IMR-90 (cell line): ENCODE data around the gene PTS. TPM values are rescaled to one million over a fixed set of nuclear protein-coding genes. Genes with fewer than 3 reads are reported as not detected.
A peak's percentile ranks its signal among the peaks of the same experiment; 100 is the strongest.

Experiments used
- ATAC-seq: fragments of 200-7000 bp; cut with Tn5 transposase; 2 replicates; pipeline ENCODE4 v1.9.1; 2020; ENCODE audit warnings: low read depth, mild to moderate bottlenecking, moderate library complexity
- BruUV-seq: library from RNA; stranded (reverse); fragments of 400-500 nt; replicated peaks from 2 replicates; lab custom pipeline; 2021; lab: Mats Ljungman, UMichigan
- CTCF ChIA-PET: fragments of 300-600 bp; formaldehyde crosslinking; extraction: SDS; loops from one replicate; lab custom pipeline; 2021; ENCODE audit warnings: antibody characterized with exemption; lab: Yijun Ruan, JAX
- POLR2A ChIA-PET: fragments of 300-600 bp; sonication (Branson Sonifier 250); formaldehyde crosslinking; loops from one replicate; lab custom pipeline; 2022; ENCODE audit warnings: antibody characterized with exemption; ENCODE audit not compliant: unreplicated experiment; lab: Charles Lee
- DNase-seq: peaks from one replicate; pipeline ENCODE4 v3.0.0; 2013
- H2AFZ ChIP-seq: replicated peaks from 2 replicates; pipeline ENCODE3; 2013; ENCODE audit warnings: low read length, mild to moderate bottlenecking; ENCODE audit not compliant: poor library complexity
- H2AK5ac ChIP-seq: 2 replicates; pipeline ENCODE4 v1.6.1; 2013; ENCODE audit warnings: low read depth, low read length, inconsistent platforms
- H2AK9ac ChIP-seq: replicated peaks from 2 replicates; pipeline ENCODE3; 2013; ENCODE audit warnings: mild to moderate bottlenecking, low read depth, low read length, moderate library complexity; ENCODE audit not compliant: poor library complexity
- H2BK120ac ChIP-seq: 2 replicates; pipeline ENCODE4 v1.6.1; 2013; ENCODE audit warnings: low read depth, low read length, inconsistent platforms
- H2BK15ac ChIP-seq: 3 replicates; pipeline ENCODE4 v1.6.1; 2013; ENCODE audit warnings: low read depth, low read length, inconsistent platforms
- H2BK20ac ChIP-seq: 2 replicates; pipeline ENCODE4 v1.6.1; 2013; ENCODE audit warnings: low read depth, mild to moderate bottlenecking, inconsistent platforms, low read length, moderate library complexity
- H2BK5ac ChIP-seq: 2 replicates; pipeline ENCODE4 v1.6.1; 2013; ENCODE audit warnings: mild to moderate bottlenecking, low read depth, low read length, inconsistent platforms; ENCODE audit not compliant: poor library complexity, severe bottlenecking
- H3K14ac ChIP-seq: replicated peaks from 2 replicates; pipeline ENCODE4 v1.6.1; 2013; ENCODE audit warnings: low read depth, low read length, inconsistent platforms
- H3K18ac ChIP-seq: 2 replicates; pipeline ENCODE4 v1.6.1; 2013; ENCODE audit warnings: low read depth, low read length, control low read depth
- H3K23ac ChIP-seq: 2 replicates; pipeline ENCODE4 v1.6.1; 2013; ENCODE audit warnings: low read depth, low read length, inconsistent platforms
- H3K27ac ChIP-seq: 2 replicates; pipeline ENCODE4 v1.5.1; 2013; ENCODE audit warnings: mild to moderate bottlenecking, control low read depth, low read length; ENCODE audit not compliant: insufficient read depth
- H3K27me3 ChIP-seq: 2 replicates; pipeline ENCODE4 v1.6.1; 2013; ENCODE audit warnings: low read length; ENCODE audit not compliant: control insufficient read depth, insufficient read depth
- H3K36me3 ChIP-seq: 2 replicates; pipeline ENCODE4 v1.6.1; 2013; ENCODE audit warnings: low read length, mixed read lengths; ENCODE audit not compliant: control insufficient read depth, insufficient read depth
- H3K4ac ChIP-seq: 2 replicates; pipeline ENCODE4 v1.6.1; 2013; ENCODE audit warnings: low read depth, low read length, inconsistent platforms
- H3K4me1 ChIP-seq: 2 replicates; pipeline ENCODE4 v1.6.1; 2013; ENCODE audit warnings: low read length, mixed read lengths; ENCODE audit not compliant: control insufficient read depth, insufficient read depth
- H3K4me2 ChIP-seq: 2 replicates; pipeline ENCODE4 v1.6.1; 2013; ENCODE audit warnings: low read depth, mild to moderate bottlenecking, control low read depth, low read length, moderate library complexity
- H3K4me3 ChIP-seq: 2 replicates; pipeline ENCODE4 v1.5.1; 2013; ENCODE audit warnings: low read depth, mild to moderate bottlenecking, control low read depth, low read length, moderate library complexity; ENCODE audit not compliant: insufficient read depth
- H3K56ac ChIP-seq: 2 replicates; pipeline ENCODE4 v1.6.1; 2013; ENCODE audit warnings: low read length, inconsistent platforms; ENCODE audit not compliant: insufficient read depth; ENCODE audit errors: extremely low read depth
- H3K79me1 ChIP-seq, 2 experiments: 2 replicates each; pipeline ENCODE4 v1.6.1; 2013; ENCODE audit warnings: low read length in 2 of 2, inconsistent platforms in 1 of 2, low read depth in 1 of 2
- H3K9ac ChIP-seq: 2 replicates; pipeline ENCODE4 v1.6.1; 2013; ENCODE audit warnings: low read depth, low read length, control low read depth
- H3K9me1 ChIP-seq: 2 replicates; pipeline ENCODE4 v1.6.1; 2013; ENCODE audit warnings: low read length, inconsistent platforms; ENCODE audit not compliant: insufficient read depth
- H3K9me3 ChIP-seq: 2 replicates; pipeline ENCODE4 v1.6.1; 2013; ENCODE audit warnings: low read length; ENCODE audit not compliant: control insufficient read depth, insufficient read depth
- H4K20me1 ChIP-seq: 2 replicates; pipeline ENCODE4 v1.6.1; 2013; ENCODE audit warnings: low read length, inconsistent platforms; ENCODE audit not compliant: insufficient read depth
- H4K5ac ChIP-seq: 2 replicates; pipeline ENCODE4 v1.6.1; 2013; ENCODE audit warnings: mild to moderate bottlenecking, low read depth, low read length, control low read depth
- H4K8ac ChIP-seq, 2 experiments: 2 replicates each; pipeline ENCODE4 v1.6.1; 2013; ENCODE audit warnings: low read depth in 2 of 2, low read length in 2 of 2, control low read depth in 1 of 2, inconsistent platforms in 1 of 2
- H4K91ac ChIP-seq: 2 replicates; pipeline ENCODE4 v1.6.1; 2013; ENCODE audit warnings: low read depth, low read length, inconsistent platforms; ENCODE audit not compliant: insufficient read depth
- BHLHE40 ChIP-seq: fragments of 150-350 bp; IDR thresholded peaks from 2 replicates; pipeline ENCODE4 v1.6.1; 2016; ENCODE audit warnings: mild to moderate bottlenecking, low read depth, low read length
- CEBPB ChIP-seq: IDR thresholded peaks from 2 replicates; pipeline ENCODE4 v1.6.1; 2012; ENCODE audit warnings: low read depth, low read length, improper control_type of control experiment
- CHD1 ChIP-seq: IDR thresholded peaks from 2 replicates; pipeline ENCODE4 v1.6.1; 2012; ENCODE audit warnings: low read depth, low read length, improper control_type of control experiment
- CTCF ChIP-seq: conservative IDR thresholded peaks from 2 replicates; pipeline ENCODE4 v1.5.1; 2012; ENCODE audit warnings: mild to moderate bottlenecking, low read depth, low read length, improper control_type of control experiment
- ELK1 ChIP-seq: fragments of 150-350 bp; IDR thresholded peaks from 2 replicates; pipeline ENCODE4 v1.6.1; 2016; ENCODE audit warnings: low read depth, mild to moderate bottlenecking, low read length, moderate library complexity, borderline replicate concordance
- FOS ChIP-seq: fragments of 150-350 bp; IDR thresholded peaks from 2 replicates; pipeline ENCODE4 v1.6.1; 2016; ENCODE audit warnings: low read depth, low read length
- MAFK ChIP-seq: IDR thresholded peaks from 2 replicates; pipeline ENCODE4 v1.6.1; 2012; ENCODE audit warnings: low read depth, low read length, improper control_type of control experiment
- MAZ ChIP-seq: IDR thresholded peaks from 2 replicates; pipeline ENCODE4 v1.6.1; 2012; ENCODE audit warnings: low read depth, mild to moderate bottlenecking, low read length, improper control_type of control experiment, moderate library complexity, borderline replicate concordance
- MXI1 ChIP-seq: IDR thresholded peaks from 2 replicates; pipeline ENCODE4 v1.6.1; 2012; ENCODE audit warnings: low read depth, mild to moderate bottlenecking, low read length, moderate library complexity, borderline replicate concordance
- NFE2L2 ChIP-seq: fragments of 150-350 bp; IDR thresholded peaks from 2 replicates; pipeline ENCODE4 v1.6.1; 2016; ENCODE audit warnings: low read depth, mild to moderate bottlenecking, low read length
- POLR2A ChIP-seq: IDR thresholded peaks from 2 replicates; pipeline ENCODE4 v1.6.1; 2012; ENCODE audit warnings: mild to moderate bottlenecking, low read depth, low read length
- RAD21 ChIP-seq: IDR thresholded peaks from 2 replicates; pipeline ENCODE4 v1.6.1; 2012; ENCODE audit warnings: low read length, improper control_type of control experiment
- RCOR1 ChIP-seq: IDR thresholded peaks from 2 replicates; pipeline ENCODE4 v1.6.1; 2012; ENCODE audit warnings: mild to moderate bottlenecking, low read length, improper control_type of control experiment; ENCODE audit not compliant: insufficient replicate concordance
- RFX5 ChIP-seq: IDR thresholded peaks from 2 replicates; pipeline ENCODE4 v1.8.0; 2012; ENCODE audit warnings: low read depth, mild to moderate bottlenecking, low read length, moderate library complexity
- SMC3 ChIP-seq: fragments of 150-350 bp; IDR thresholded peaks from 2 replicates; pipeline ENCODE4 v1.6.1; 2016; ENCODE audit warnings: low read depth, mild to moderate bottlenecking, antibody characterized with exemption, low read length, moderate library complexity
- USF2 ChIP-seq: fragments of 150-350 bp; IDR thresholded peaks from 2 replicates; pipeline ENCODE4 v1.6.1; 2017; ENCODE audit warnings: mild to moderate bottlenecking, antibody characterized with exemption, low read length, low read depth
- WGBS, 2 experiments: methylation state at CpG; one replicate each; pipeline versions ENCODE4 v1.1.5 to v1.1.7; 2013; ENCODE audit warnings: missing lambda C conversion rate in 2 of 2; ENCODE audit not compliant: insufficient read length in 1 of 2; ENCODE audit errors: extremely low coverage in 2 of 2; 5-methylcytosine and 5-hydroxymethylcytosine counted together
- dilution Hi-C: fragments of 300-500 bp; cut with HindIII; formaldehyde crosslinking; loops from one replicate; pipeline ENCODE4 v1.14.3; 2018; ENCODE audit warnings: low sequenced_read_pairs; ENCODE audit not compliant: unreplicated experiment
- in situ Hi-C: fragments of 300-500 bp; cut with MboI; formaldehyde crosslinking; loops from 3 replicates; pipeline ENCODE4 v1.14.3; 2019; ENCODE audit warnings: low sequenced_read_pairs, inconsistent platforms, mixed read lengths
- intact Hi-C: fragments of 100-400 bp; cut with micrococcal nuclease; formaldehyde crosslinking; loops from 2 replicates; pipeline ENCODE4 v1.10.0; 2022
- polyA plus RNA-seq, 3 experiments: library from polyadenylated mRNA; depleted of rRNA; stranded (reverse); fragments of >200 nt; gene quantifications; 2 replicates each; pipeline ENCODE4 v1.2.3, GENCODE V29; 2012; ENCODE audit warnings: low replicate concordance in 1 of 3
- total RNA-seq: library from RNA; depleted of rRNA; stranded (reverse); fragments of >200 nt; gene quantifications from 2 replicates; pipeline ENCODE4 v1.2.3, GENCODE V29; 2012

The PTS gene
- total and polyA plus RNA-seq, 2 of the 4 experiments (the other 2 are of a cell fraction) = 21.0 to 51.8 TPM

GRCh38 chr11:112260490-112260889, 34.3 kb downstream of the PTS start, which contains the start of gene PLET1:
PLET1 (minus strand) TSS chr11:112260860; CDS start chr11:112260589, 271 bp downstream.
- TF ChIP-seq RFX5 (no peak), SMC3 (no peak), USF2 (no peak), ELK1 (no peak), MAZ (no peak), MAFK (no peak), BHLHE40 (no peak), POLR2A (no peak), RAD21 (no peak), CEBPB (no peak), RCOR1 (no peak), CTCF (no peak), CHD1 (no peak), MXI1 (no peak), FOS (no peak), NFE2L2 (no peak)
- no peak within 1 kb of the TSS for H4K5ac ChIP-seq
- BruUV-seq = no TSS peak
- H3K36me3 ChIP-seq = no peaks in the 10 kb centered on the region
- 0 out of 2 replicates have a peak within 1 kb of the TSS, but pooled peaks have one; percentile 4 for H2AK5ac ChIP-seq
- no peak within 1 kb of the TSS for H4K8ac ChIP-seq
- no peak within 1 kb of the TSS for H3K23ac ChIP-seq
- CTCF ChIA-PET = interaction anchor here (0.8 kb wide), 1 partner anchor 9 kb away, joined by 3 read pairs; no protein-coding TSS in a partner anchor
- no peak within 1 kb of the TSS for H3K56ac ChIP-seq
- H2BK5ac ChIP-seq = no peak within 1 kb of the TSS
- H3K4me1 ChIP-seq = peaks cover 4% of the 10 kb centered on the region
- H3K14ac ChIP-seq = no peak within 1 kb of the TSS
- H4K20me1 ChIP-seq = no peaks in the 10 kb centered on the region
- intact Hi-C loops (no loop called here), dilution Hi-C loops (no loop called here), in situ Hi-C loops (no loop called here)
- H2AK9ac ChIP-seq = no peak within 1 kb of the TSS
- H3K18ac ChIP-seq = no peak within 1 kb of the TSS
- DNase-seq (peak; percentile 30), ATAC-seq (peak; percentile 40)
- H3K27ac ChIP-seq = no peak within 1 kb of the TSS
- H3K27me3 ChIP-seq = no peaks in the 10 kb centered on the region
- WGBS, 2 experiments = no CpG with 5 or more reads among the region's 2 CpGs
- H2BK120ac ChIP-seq = no peak within 1 kb of the TSS
- H3K4me2 ChIP-seq = no peak within 1 kb of the TSS
- no peaks in the 10 kb centered on the region; the same call in 1 of the 2 replicates for H3K9me3 ChIP-seq
- no peak within 1 kb of the TSS for H2AFZ ChIP-seq
- H3K9me1 ChIP-seq = 0 out of 2 replicates have a peak, but pooled peaks cover 4% of the 10 kb centered on the region
- no peak within 1 kb of the TSS for H2BK20ac ChIP-seq
- no peak within 1 kb of the TSS for H3K9ac ChIP-seq
- no peaks in the 10 kb centered on the region for H3K79me1 ChIP-seq
- H3K4me3 ChIP-seq = no peak within 1 kb of the TSS
- POLR2A ChIA-PET = no interaction called here
- H3K4ac ChIP-seq = no peak within 1 kb of the TSS
- H2BK15ac ChIP-seq = no peak within 1 kb of the TSS
- H4K91ac ChIP-seq = no peak within 1 kb of the TSS
